Retinal pigment epithelial cell (primary cell): ENCODE measurements around the gene ITGA2B.

Source experiments
- DNase-seq: peaks from one replicate; pipeline ENCODE4 v3.0.0-alpha.2; 2010; ENCODE audit warnings: low read depth
- H3K4me3 ChIP-seq: 2 replicates; pipeline ENCODE4 v1.5.1; 2011; ENCODE audit warnings: mild to moderate bottlenecking, low read length, control low read depth, moderate library complexity
- CTCF ChIP-seq: conservative IDR thresholded peaks from 2 replicates; pipeline ENCODE4 v1.5.1; 2011; ENCODE audit warnings: low read depth, low read length, control low read depth, inconsistent platforms

The ITGA2B gene

DNA sequence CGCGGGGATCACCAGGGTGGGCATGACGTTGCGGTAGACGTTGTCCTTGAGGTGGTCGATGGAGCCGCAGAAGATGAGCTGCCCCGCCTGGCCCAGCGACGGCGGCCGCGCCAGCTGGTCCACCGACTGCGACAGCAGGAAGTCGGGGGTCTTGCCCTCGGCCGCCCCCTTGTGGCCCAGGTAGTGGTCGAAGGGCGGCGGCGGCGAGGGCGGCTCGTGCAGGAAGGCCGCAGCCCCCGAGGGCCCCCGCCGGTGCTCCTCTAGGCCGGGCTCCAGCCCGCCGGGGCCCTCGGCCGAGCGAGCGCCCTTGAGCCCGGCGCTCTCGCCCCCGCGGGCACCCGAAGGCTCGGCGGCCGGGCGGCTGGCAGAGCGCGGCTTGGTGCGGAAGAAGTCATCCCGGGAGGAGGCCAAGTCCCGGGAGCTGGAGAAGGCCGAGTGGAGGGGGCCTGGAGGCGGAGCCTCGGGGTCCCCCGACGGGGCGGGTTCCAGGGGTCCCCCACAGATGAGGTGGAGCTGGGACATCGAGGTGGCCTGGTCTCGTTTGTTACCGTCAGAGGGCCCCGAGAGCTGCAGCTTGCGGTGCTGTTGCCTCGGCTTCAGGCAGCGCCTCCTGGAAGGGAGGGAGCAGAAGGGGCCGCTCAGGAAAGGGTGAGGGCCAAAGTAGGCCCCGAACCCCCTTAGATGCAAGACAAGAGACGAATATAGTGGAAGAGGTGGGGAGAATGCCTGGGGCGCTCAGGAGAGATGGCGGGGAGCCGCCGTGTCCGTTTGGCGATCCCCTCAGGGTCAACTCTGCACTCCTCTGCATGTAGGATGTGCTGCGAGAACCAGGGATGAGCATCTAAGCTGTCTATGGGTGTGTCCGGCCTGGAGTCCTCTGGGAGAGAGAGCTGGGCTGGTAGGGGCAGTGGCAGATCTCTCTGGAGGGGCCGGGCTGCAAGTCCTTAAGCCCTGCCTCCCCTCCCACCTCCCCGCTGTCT lies 34.6 kb downstream of the ITGA2B start:
- no peak for DNase-seq
- peak; percentile 52 for TF ChIP-seq CTCF
- no peak overlapping the region for H3K4me3 ChIP-seq

DNA sequence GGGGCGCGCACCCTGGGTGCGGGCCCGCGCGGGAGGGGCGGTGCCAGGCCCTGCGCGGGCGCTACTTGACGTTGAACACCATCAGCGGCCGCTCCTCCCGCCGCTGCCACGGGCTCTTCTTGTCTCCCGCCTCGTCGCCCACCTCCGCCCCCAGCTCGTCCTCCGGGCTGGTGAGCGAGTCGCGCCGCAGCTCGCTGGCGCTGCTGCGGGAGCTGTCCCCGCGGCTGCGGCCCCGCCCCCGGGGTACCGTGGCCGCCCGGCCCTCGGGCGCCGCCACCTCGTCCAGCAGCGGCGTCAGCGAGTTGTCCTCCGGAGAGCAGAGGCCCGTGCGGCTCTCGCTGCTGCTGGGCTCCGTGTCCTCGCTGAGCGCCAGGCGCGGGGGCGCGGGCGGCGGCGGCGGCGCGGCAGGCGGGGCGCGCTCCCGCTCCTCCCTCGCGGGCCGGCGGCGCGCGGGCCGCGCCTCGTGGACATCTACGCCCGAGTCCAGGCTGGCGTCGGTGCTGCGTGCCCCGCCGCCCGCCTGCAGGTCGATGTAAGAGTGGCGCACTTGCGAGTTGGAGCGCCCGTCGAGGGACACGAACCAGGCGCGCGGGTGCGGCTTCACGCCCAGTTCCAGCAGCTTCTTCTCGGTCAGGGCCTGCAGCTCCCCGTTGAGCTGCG lies 35.6 kb downstream of the ITGA2B start:
- no peak for DNase-seq
- H3K4me3 ChIP-seq, result no peak overlapping the region
- TF ChIP-seq CTCF, result no peak

- TF ChIP-seq CTCF, result no peak
- H3K4me3 ChIP-seq, result no peak overlapping the region
- no peak for DNase-seq
These were observed 36.4 kb downstream of the ITGA2B start for GRCh38 chr17:44352828-44353671.

GRCh38 chr17:44351961-44352827 lies 37.3 kb downstream of the ITGA2B start:
- no peak for TF ChIP-seq CTCF
- no peak for DNase-seq
- H3K4me3 ChIP-seq, result no peak overlapping the region

- DNase-seq, result no peak
- H3K4me3 ChIP-seq, result no peak overlapping the region
- no peak for TF ChIP-seq CTCF
These were observed 38.0 kb downstream of the ITGA2B start for GRCh38 chr17:44351464-44351863.

- TF ChIP-seq CTCF, result peak; percentile 91
- no peak for DNase-seq
- H3K4me3 ChIP-seq, result no peak overlapping the region
These were observed 38.7 kb downstream of the ITGA2B start for GRCh38 chr17:44350733-44351226.
